Keratinocyte (primary cell): ENCODE measurements around the gene LCN2.
"Not testable (repeated sequence)": the region's sequence is repeated elsewhere in the genome, so short reads cannot be mapped to it uniquely, and the experiment has no call there.

ENCODE experiments used
- EZH2 ChIP-seq: IDR thresholded peaks from one replicate; pipeline ENCODE4 v1.6.1; 2012; ENCODE audit warnings: inconsistent platforms, mild to moderate bottlenecking, low read length, moderate library complexity
- TF ChIP-seq, protein P1 (sequence below), 3 experiments: IDR thresholded peaks in 1 of 3; conservative IDR thresholded peaks in 1 of 3; optimal IDR thresholded peaks in 1 of 3; 2 replicates in 2 of 3; 3 replicates in 1 of 3; pipeline versions ENCODE3 to v1.5.1; 2011; ENCODE audit warnings: low read length in 3 of 3, mild to moderate bottlenecking in 3 of 3, moderate library complexity in 2 of 3, control low read depth in 1 of 3, inconsistent platforms in 1 of 3; ENCODE audit not compliant: insufficient read depth in 2 of 3; ENCODE audit errors: extremely low read depth in 1 of 3

DNA sequence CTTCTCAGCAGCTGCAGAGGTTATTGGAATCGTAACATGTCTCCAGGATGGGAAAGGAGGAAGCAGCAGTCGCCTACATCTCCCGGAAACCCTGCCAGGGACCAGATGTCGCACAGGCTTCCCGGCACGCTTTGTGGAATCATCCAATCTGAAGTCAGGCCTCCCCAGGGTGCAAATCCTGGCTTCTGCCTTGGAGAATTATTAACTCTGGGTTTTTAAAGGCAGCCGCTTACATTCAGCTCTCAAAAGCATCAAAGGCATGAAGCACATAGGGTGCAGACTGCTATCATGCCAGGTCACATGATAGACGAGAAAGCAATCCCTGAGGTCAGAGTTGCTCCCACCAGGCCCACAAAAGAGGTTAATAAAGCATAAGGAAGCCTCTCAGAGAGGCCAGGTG is 17.1 kb upstream of the LCN2 start:
- not testable (repeated sequence) for TF ChIP-seq EZH2
- TF ChIP-seq, protein P1, sequence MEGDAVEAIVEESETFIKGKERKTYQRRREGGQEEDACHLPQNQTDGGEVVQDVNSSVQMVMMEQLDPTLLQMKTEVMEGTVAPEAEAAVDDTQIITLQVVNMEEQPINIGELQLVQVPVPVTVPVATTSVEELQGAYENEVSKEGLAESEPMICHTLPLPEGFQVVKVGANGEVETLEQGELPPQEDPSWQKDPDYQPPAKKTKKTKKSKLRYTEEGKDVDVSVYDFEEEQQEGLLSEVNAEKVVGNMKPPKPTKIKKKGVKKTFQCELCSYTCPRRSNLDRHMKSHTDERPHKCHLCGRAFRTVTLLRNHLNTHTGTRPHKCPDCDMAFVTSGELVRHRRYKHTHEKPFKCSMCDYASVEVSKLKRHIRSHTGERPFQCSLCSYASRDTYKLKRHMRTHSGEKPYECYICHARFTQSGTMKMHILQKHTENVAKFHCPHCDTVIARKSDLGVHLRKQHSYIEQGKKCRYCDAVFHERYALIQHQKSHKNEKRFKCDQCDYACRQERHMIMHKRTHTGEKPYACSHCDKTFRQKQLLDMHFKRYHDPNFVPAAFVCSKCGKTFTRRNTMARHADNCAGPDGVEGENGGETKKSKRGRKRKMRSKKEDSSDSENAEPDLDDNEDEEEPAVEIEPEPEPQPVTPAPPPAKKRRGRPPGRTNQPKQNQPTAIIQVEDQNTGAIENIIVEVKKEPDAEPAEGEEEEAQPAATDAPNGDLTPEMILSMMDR (optimal IDR thresholded peaks at IDR 0.05 in 1 of 3, IDR thresholded peaks at IDR 0.05 in 1 of 3, conservative IDR thresholded peaks at IDR 0.05 in 1 of 3; ENCODE audit: extremely low read depth in 1 of 3, insufficient read depth in 2 of 3, low read length in 3 of 3): not testable (repeated sequence)
